SJSA1 (cell line): Measurements from ENCODE around the gene AKAP13. TPM values are rescaled to one million over a fixed set of nuclear protein-coding genes. Genes with fewer than 3 reads are reported as not detected.

Experiments used
- DNase-seq, 2 experiments: peaks; one replicate each; pipeline ENCODE4 v3.0.0-alpha.2; 2015 to 2020; ENCODE audit warnings: low spot score in 2 of 2, low read depth in 1 of 2
- H3K27ac ChIP-seq: fragments of 250-450 bp; sonication (Bioruptor Pico); 2 replicates; pipeline ENCODE4 v1.5.1; 2020; ENCODE audit warnings: mild to moderate bottlenecking, moderate library complexity
- H3K27me3 ChIP-seq: fragments of 250-450 bp; sonication (Bioruptor Pico); replicated peaks from 2 replicates; pipeline ENCODE4 v1.5.1; 2020; ENCODE audit warnings: mild to moderate bottlenecking, moderate library complexity
- H3K36me3 ChIP-seq: fragments of 250-450 bp; sonication (Bioruptor Pico); 2 replicates; pipeline ENCODE4 v1.5.1; 2020; ENCODE audit warnings: mild to moderate bottlenecking
- H3K4me1 ChIP-seq: fragments of 250-450 bp; sonication (Bioruptor Pico); replicated peaks from 2 replicates; pipeline ENCODE4 v1.6.1; 2021; ENCODE audit warnings: mild to moderate bottlenecking
- H3K4me3 ChIP-seq: fragments of 250-450 bp; sonication (Bioruptor Pico); 2 replicates; pipeline ENCODE4 v1.5.1; 2020; ENCODE audit warnings: mild to moderate bottlenecking
- H3K9me3 ChIP-seq: fragments of 250-450 bp; sonication (Bioruptor Pico); replicated peaks from 2 replicates; pipeline ENCODE4 v1.5.1; 2020; ENCODE audit warnings: mild to moderate bottlenecking
- total RNA-seq: library from RNA; depleted of rRNA; stranded (reverse); fragments of >200 nt; shearing (Covaris generic); gene quantifications from 2 replicates; pipeline ENCODE4 v1.2.3, GENCODE V29; 2014

AKAP13 gene
- total RNA-seq, 1 experiment from 2014 or later = 65.4 TPM

DNA sequence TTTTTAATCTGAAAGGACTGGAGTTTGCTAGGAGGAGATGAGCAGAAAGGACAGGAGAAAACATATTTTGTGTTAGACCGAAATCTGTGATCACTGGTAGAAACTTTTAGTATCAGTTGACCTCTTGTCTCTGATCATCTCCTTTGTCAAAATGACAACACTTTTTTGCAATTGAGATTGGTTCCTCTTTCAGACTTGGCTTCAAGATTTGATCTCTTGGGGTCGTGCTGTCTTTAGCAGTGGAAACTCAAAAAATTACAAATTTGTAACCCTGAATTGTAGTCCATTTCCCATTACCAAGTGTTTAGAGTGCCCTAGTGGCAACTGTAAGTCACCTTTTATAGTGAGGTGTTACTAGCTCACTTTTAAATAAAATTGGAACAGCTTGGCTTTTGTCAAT, 306.9 kb downstream of the AKAP13 start:
- peaks cover 79% of the 10 kb centered on the region for H3K36me3 ChIP-seq
- H3K27ac ChIP-seq = no peak overlapping the region
- H3K4me1 ChIP-seq = no peaks in the 10 kb centered on the region
- H3K9me3 ChIP-seq = no peaks in the 10 kb centered on the region
- H3K27me3 ChIP-seq = no peaks in the 10 kb centered on the region
- DNase-seq = no peak
- no peak overlapping the region for H3K4me3 ChIP-seq

DNA sequence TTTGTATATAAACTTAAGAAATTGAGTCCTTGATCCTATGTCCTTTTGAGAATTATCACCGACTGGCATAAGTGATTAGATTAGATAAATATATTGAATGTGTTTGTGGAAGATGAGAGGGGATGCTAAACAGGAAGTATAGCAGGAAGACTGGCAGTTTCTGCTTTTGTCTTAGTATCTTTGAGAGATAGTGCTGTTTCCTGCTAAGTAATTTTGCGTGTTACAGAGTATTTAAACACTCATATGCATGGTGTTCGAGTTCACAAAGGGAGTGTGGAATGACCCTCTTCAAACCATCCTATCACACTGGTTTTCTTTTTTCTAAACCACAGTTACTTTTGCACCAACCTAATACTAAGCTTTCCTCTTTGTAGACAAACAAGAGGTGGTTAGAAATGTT, 308.3 kb downstream of the AKAP13 start:
- Histone ChIP-seq H3K36me3 (peaks cover 82% of the 10 kb centered on the region), H3K27ac (no peak overlapping the region), H3K27me3 (no peaks in the 10 kb centered on the region), H3K4me1 (no peaks in the 10 kb centered on the region), H3K9me3 (no peaks in the 10 kb centered on the region), H3K4me3 (no peak overlapping the region)
- no peak for DNase-seq

GRCh38 chr15:85689729-85690128, 309.3 kb downstream of the AKAP13 start:
- Histone ChIP-seq H3K27ac (no peak overlapping the region), H3K36me3 (peaks cover 77% of the 10 kb centered on the region), H3K4me3 (no peak overlapping the region), H3K4me1 (no peaks in the 10 kb centered on the region), H3K9me3 (no peaks in the 10 kb centered on the region), H3K27me3 (no peaks in the 10 kb centered on the region)
- no peak for DNase-seq

DNA sequence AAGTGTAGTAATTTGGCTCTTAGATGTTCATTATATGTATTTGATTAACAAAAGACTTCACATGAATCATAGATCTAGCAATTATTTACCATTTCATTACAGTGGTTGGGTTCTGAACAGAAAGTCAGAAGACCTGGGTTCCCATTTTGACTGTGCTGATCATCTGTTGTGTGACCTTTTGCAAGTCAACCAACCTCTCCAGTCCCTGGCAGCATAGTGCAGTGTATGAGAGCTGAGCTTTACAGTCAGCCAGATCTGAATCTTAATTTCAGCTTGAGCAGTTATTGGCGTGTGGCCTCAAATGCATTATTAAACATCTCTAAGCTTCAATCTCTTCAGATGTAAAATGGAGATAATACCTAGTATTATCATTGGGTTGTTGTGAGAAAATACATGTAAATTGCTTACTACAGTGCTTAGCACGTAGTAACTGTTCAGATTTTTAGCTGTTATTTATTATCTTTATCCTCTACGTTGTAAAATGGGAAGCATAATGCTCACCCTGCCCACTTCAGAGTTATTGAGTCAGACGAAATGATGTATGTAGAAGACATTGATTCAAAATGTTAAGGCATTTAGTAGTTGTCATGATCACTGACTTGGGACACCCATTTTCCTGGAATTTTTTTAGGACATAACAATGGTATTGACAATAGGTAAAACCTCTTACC, 310.3 kb downstream of the AKAP13 start:
- no peak overlapping the region for H3K4me3 ChIP-seq

DNA sequence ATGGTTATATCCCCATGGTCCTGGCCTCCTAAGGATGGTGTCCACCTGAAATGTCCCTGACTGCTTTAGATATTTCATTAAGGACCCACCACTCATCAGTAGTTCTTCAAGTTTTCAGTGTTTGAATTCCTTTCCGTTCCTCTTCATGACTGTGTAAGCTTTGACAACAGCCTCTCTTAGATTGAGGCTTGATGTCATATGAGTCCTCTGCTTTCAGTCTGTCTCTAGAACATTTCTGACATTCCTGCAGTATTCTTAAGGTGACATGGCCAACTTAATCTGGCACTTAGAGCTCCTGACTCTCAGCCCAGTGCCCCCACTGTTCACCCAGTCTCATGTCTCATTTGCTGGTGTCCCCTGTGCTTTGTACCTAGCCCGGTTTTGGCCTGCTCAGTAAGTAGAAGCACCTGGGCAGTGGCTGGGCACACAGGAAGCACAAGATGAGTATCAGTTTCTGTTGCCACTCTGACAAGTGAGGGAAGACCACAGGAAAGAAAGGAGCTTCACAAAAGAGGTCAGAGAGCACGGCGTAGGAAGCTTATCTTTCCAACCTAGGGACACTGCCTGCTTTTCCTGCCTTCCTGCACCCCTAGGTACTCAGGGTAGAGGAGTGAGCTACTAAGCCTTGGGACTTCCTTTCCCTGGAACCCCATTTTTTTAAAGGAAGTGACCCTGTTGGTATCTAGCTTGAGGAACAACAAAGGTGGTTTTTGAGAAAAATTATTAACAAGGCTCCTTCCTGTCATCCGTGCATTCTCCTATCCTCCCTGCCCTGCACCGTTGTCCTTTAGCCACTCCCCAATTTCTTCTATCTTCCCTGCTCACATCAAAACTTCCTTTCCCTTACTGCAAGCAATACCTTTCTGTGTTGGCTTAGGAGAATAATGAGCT, 311.2 kb downstream of the AKAP13 start:
- Histone ChIP-seq H3K36me3 (peaks cover 71% of the 10 kb centered on the region), H3K27ac (no peak overlapping the region), H3K4me3 (no peak overlapping the region), H3K27me3 (no peaks in the 10 kb centered on the region), H3K4me1 (no peaks in the 10 kb centered on the region), H3K9me3 (no peaks in the 10 kb centered on the region)
- no peak for DNase-seq

More for the DNA sequence above, 310.3 kb downstream of the AKAP13 start:
- Histone ChIP-seq H3K4me1 (no peaks in the 10 kb centered on the region), H3K9me3 (no peaks in the 10 kb centered on the region), H3K27me3 (no peaks in the 10 kb centered on the region), H3K36me3 (peaks cover 76% of the 10 kb centered on the region), H3K27ac (no peak overlapping the region)
- no peak for DNase-seq

DNA sequence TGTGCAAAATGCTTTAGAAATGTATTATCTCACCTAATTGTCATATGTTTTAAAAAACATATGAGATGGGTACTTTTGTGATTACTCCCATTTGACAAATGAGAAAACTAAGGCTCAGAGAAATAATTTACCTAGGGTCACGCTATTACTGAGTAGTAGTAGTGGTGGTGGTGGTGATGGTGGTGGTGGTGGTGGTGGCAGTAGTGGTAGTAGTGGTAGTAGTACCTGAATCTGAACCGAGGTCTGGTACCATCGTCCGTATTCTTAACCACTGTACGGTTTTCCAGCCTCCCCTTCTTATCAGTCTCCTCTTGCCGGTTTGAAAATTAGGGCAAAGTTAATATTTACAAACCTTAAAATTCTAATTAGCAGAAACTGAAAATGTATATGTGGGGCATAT, 311.9 kb downstream of the AKAP13 start:
- no peak for DNase-seq
- Histone ChIP-seq H3K4me1 (no peaks in the 10 kb centered on the region), H3K27ac (no peak overlapping the region), H3K36me3 (peaks cover 64% of the 10 kb centered on the region), H3K9me3 (no peaks in the 10 kb centered on the region), H3K4me3 (no peak overlapping the region), H3K27me3 (no peaks in the 10 kb centered on the region)

- H3K27ac ChIP-seq = no peak overlapping the region
- no peaks in the 10 kb centered on the region for H3K4me1 ChIP-seq
- no peak for DNase-seq
- no peak overlapping the region for H3K4me3 ChIP-seq
- no peaks in the 10 kb centered on the region for H3K27me3 ChIP-seq
- H3K9me3 ChIP-seq = no peaks in the 10 kb centered on the region
- H3K36me3 ChIP-seq = peaks cover 63% of the 10 kb centered on the region
Observed at GRCh38 chr15:85692873-85693272, 312.5 kb downstream of the AKAP13 start.

- H3K4me3 ChIP-seq = no peak overlapping the region
- no peaks in the 10 kb centered on the region for H3K27me3 ChIP-seq
- H3K27ac ChIP-seq = no peak overlapping the region
- no peak for DNase-seq
- H3K36me3 ChIP-seq = peaks cover 63% of the 10 kb centered on the region
- H3K4me1 ChIP-seq = no peaks in the 10 kb centered on the region
- H3K9me3 ChIP-seq = no peaks in the 10 kb centered on the region
Observed at GRCh38 chr15:85693277-85693676, 312.9 kb downstream of the AKAP13 start.

- Histone ChIP-seq H3K36me3 (peaks cover 56% of the 10 kb centered on the region), H3K4me3 (no peak overlapping the region), H3K27me3 (no peaks in the 10 kb centered on the region), H3K27ac (no peak overlapping the region), H3K4me1 (no peaks in the 10 kb centered on the region), H3K9me3 (no peaks in the 10 kb centered on the region)
- no peak for DNase-seq
Observed at GRCh38 chr15:85694091-85694490, 313.7 kb downstream of the AKAP13 start.

DNA sequence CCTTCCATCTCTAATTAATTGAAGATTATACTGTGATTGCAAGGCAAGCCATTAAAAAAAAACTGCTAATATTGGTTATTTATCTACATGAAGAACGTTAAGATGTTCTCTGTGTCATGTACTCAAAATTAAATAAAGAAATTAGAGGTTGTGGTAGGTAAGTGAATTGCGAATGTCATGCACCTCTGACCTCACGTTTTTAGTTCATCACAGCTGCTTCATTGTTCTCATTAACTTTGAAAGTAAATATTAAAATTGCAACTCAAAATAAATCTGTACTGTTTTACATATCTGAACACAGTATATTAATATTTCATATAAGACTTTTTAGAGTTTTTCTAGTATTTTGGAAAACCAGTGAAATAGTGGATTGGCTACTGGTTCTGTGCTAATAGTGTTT, 320.4 kb downstream of the AKAP13 start:
- Histone ChIP-seq H3K4me1 (no peaks in the 10 kb centered on the region), H3K4me3 (no peak overlapping the region), H3K36me3 (peaks cover 23% of the 10 kb centered on the region), H3K27ac (no peak overlapping the region), H3K27me3 (no peaks in the 10 kb centered on the region), H3K9me3 (no peaks in the 10 kb centered on the region)
- DNase-seq = no peak

GRCh38 chr15:85702321-85703101, 322.1 kb downstream of the AKAP13 start:
- H3K27ac ChIP-seq = no peak overlapping the region
- H3K9me3 ChIP-seq = no peaks in the 10 kb centered on the region
- no peaks in the 10 kb centered on the region for H3K27me3 ChIP-seq
- peaks cover 20% of the 10 kb centered on the region for H3K36me3 ChIP-seq
- peaks cover 12% of the 10 kb centered on the region for H3K4me1 ChIP-seq
- DNase-seq = no peak
- H3K4me3 ChIP-seq = no peak overlapping the region

DNA sequence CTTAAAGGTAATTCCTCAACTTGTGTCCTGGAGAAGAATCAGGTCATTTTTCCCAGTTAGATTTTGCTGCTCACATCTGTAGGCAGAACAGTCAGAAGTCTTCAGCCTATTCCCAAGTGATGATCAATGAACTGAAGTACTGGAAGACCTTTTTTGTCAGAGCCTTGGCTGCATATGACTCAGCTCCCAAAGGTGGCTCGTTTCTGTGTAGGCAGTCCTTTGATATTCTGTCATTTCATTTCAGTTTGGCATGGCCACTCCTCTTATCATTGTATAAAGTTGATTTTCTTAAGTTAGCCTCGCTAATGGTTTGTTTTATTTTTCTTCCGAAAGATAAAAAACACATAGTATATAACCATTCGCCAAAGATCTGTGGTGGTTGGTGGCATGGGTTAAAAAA, 323.7 kb downstream of the AKAP13 start:
- H3K4me3 ChIP-seq = no peak overlapping the region
- no peaks in the 10 kb centered on the region for H3K27me3 ChIP-seq
- H3K4me1 ChIP-seq = peaks cover 16% of the 10 kb centered on the region
- no peak for DNase-seq
- no peak overlapping the region for H3K27ac ChIP-seq
- H3K9me3 ChIP-seq = no peaks in the 10 kb centered on the region
- H3K36me3 ChIP-seq = peaks cover 27% of the 10 kb centered on the region

GRCh38 chr15:85704720-85705429, 324.5 kb downstream of the AKAP13 start:
- Histone ChIP-seq H3K36me3 (peaks cover 26% of the 10 kb centered on the region), H3K4me1 (peaks cover 16% of the 10 kb centered on the region), H3K9me3 (no peaks in the 10 kb centered on the region), H3K27me3 (no peaks in the 10 kb centered on the region), H3K27ac (no peak overlapping the region), H3K4me3 (no peak overlapping the region)
- DNase-seq = no peak
